Mesothelial cell of epicardium (in vitro differentiated cells): Measurements from ENCODE around the gene PTRH1. TPM values are rescaled to one million over a fixed set of nuclear protein-coding genes. Genes with fewer than 3 reads are reported as not detected.
A peak's percentile ranks its signal among the peaks of the same experiment; 100 is the strongest.

Experiments
- DNase-seq, 2 experiments: peaks; one replicate each; pipeline ENCODE4 v3.0.0; 2021; ENCODE audit warnings: low spot score in 2 of 2; ENCODE audit not compliant: unreplicated experiment in 2 of 2
- H3K27ac Mint-ChIP-seq: 2 replicates; pipeline ENCODE4 v1.8.0; 2021; ENCODE audit warnings: mixed read lengths
- H3K27me3 Mint-ChIP-seq: 2 replicates; pipeline ENCODE4 v1.8.0; 2021; ENCODE audit warnings: low read depth, mixed read lengths
- H3K36me3 Mint-ChIP-seq: 2 replicates; pipeline ENCODE4 v1.8.0; 2021; ENCODE audit warnings: mixed read lengths
- H3K4me1 Mint-ChIP-seq: 2 replicates; pipeline ENCODE4 v1.8.0; 2021; ENCODE audit warnings: mixed read lengths
- H3K4me3 Mint-ChIP-seq: 2 replicates; pipeline ENCODE4 v1.8.0; 2021; ENCODE audit warnings: mild to moderate bottlenecking, moderate library complexity, mixed read lengths
- H3K9me3 Mint-ChIP-seq: 2 replicates; pipeline ENCODE4 v1.8.0; 2021; ENCODE audit warnings: mixed read lengths
- total RNA-seq: library from RNA; stranded (reverse); gene quantifications from 3 replicates; pipeline ENCODE4 v1.2.1, GENCODE V29; 2021
- TF ChIP-seq, protein P1 (sequence below): fragments of 200-600 bp; sonication (generic); IDR thresholded peaks from one replicate; pipeline ENCODE4 v1.5.0; 2021; ENCODE audit warnings: antibody characterized with exemption; ENCODE audit not compliant: unreplicated experiment

PTRH1 gene
- total RNA-seq, 1 donor from 2014 or later = 9.5 TPM

- Mint-ChIP-seq H3K27ac (peak overlapping the region; percentile 86), H3K4me3 (peak overlapping the region; percentile 64), H3K9me3 (no peaks in the 10 kb centered on the region), H3K27me3 (no peaks in the 10 kb centered on the region), H3K4me1 (peaks cover 24% of the 10 kb centered on the region), H3K36me3 (peaks cover 1% of the 10 kb centered on the region)
- TF ChIP-seq, protein P1, sequence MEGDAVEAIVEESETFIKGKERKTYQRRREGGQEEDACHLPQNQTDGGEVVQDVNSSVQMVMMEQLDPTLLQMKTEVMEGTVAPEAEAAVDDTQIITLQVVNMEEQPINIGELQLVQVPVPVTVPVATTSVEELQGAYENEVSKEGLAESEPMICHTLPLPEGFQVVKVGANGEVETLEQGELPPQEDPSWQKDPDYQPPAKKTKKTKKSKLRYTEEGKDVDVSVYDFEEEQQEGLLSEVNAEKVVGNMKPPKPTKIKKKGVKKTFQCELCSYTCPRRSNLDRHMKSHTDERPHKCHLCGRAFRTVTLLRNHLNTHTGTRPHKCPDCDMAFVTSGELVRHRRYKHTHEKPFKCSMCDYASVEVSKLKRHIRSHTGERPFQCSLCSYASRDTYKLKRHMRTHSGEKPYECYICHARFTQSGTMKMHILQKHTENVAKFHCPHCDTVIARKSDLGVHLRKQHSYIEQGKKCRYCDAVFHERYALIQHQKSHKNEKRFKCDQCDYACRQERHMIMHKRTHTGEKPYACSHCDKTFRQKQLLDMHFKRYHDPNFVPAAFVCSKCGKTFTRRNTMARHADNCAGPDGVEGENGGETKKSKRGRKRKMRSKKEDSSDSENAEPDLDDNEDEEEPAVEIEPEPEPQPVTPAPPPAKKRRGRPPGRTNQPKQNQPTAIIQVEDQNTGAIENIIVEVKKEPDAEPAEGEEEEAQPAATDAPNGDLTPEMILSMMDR = no peak
- peak; percentile 88 to 90 for DNase-seq
Measured at GRCh38 chr9:127698985-127699670, 16.3 kb downstream of the PTRH1 start.

DNA sequence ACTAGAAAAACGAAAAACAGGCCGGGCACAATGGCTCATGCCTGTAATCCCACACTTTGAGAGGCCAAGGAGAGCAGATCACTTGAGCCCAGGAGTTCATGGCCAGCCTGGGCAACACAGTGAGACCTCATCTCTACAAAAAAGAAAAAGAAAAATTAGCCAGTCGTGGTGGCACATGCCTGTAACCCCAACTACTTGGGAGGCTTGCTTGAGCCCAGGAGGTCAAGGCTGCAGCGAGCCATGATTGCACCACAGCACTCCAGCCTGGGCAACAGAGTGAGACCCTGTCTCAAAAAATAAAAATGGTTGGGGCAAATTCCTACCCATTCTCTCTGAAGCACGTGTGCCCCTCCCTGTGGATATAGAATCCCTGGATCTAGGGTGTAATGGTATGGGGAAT, 17.1 kb downstream of the PTRH1 start:
- TF ChIP-seq, protein P1 = no peak
- Mint-ChIP-seq H3K9me3 (no peaks in the 10 kb centered on the region), H3K4me3 (no peak overlapping the region), H3K27ac (no peak overlapping the region), H3K27me3 (no peaks in the 10 kb centered on the region), H3K4me1 (peaks cover 24% of the 10 kb centered on the region), H3K36me3 (peaks cover 5% of the 10 kb centered on the region)
- DNase-seq = no peak

GRCh38 chr9:127697575-127697974, 17.9 kb downstream of the PTRH1 start:
- DNase-seq = no peak
- H3K4me3 Mint-ChIP-seq = no peak overlapping the region
- no peak overlapping the region for H3K27ac Mint-ChIP-seq
- peaks cover 24% of the 10 kb centered on the region for H3K4me1 Mint-ChIP-seq
- TF ChIP-seq, protein P1 = no peak
- H3K27me3 Mint-ChIP-seq = no peaks in the 10 kb centered on the region
- no peaks in the 10 kb centered on the region for H3K9me3 Mint-ChIP-seq
- H3K36me3 Mint-ChIP-seq = peaks cover 7% of the 10 kb centered on the region

- Mint-ChIP-seq H3K4me3 (no peak overlapping the region), H3K27ac (peak overlapping the region; percentile 78), H3K27me3 (no peaks in the 10 kb centered on the region), H3K4me1 (peaks cover 19% of the 10 kb centered on the region), H3K36me3 (peaks cover 24% of the 10 kb centered on the region), H3K9me3 (no peaks in the 10 kb centered on the region)
- no peak for DNase-seq
- TF ChIP-seq, protein P1 = no peak
Measured at GRCh38 chr9:127694890-127695720, 20.4 kb downstream of the PTRH1 start.

GRCh38 chr9:127693697-127694096, 21.8 kb downstream of the PTRH1 start:
- H3K36me3 Mint-ChIP-seq = peaks cover 34% of the 10 kb centered on the region

More at GRCh38 chr9:127693697-127694096, 21.8 kb downstream of the PTRH1 start:
- Mint-ChIP-seq H3K27me3 (no peaks in the 10 kb centered on the region), H3K27ac (no peak overlapping the region), H3K4me3 (no peak overlapping the region), H3K9me3 (no peaks in the 10 kb centered on the region), H3K4me1 (peaks cover 11% of the 10 kb centered on the region)
- TF ChIP-seq, protein P1 = no peak
- no peak for DNase-seq
